ENCODE results near the gene GHITM.

The GHITM gene

DNA sequence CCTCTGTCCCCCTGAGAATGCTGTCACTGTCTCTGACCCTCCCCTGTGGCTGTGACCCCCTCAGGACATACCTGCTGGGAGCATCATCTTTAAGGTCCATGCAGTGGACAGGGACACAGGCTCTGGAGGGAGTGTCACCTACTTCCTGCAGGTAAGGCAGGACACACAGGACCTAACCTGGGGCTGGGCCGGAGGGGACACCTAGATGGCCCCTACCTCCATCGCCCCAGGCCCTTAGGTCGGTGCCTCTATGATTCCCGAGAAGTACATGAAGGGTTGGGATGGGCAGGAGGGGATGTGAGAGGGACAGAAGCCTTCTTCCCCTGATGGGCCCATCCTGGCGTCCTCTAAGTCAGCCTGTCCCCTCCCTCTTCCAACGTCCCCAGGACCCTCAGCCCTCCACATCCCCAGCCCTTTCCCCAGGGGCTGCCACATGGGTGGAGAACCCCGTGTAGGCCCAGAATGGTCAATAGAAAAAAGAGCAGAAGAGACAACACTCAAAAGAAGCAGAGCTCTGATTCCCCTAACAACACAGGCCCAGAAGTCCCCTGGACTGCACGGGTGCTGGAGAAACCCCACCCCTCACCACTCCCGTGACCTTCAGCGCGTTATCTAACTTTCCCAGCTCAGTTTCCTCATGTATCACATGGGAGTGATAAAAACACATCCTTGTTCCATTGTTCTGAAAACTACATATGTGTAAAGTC lies 61.4 kb downstream of the GHITM start:
- H3K27ac ChIP-seq = no peak overlapping the region
- TF ChIP-seq ZFX (IDR thresholded peaks at IDR 0.05) = no peak
- TF ChIP-seq, protein P1, sequence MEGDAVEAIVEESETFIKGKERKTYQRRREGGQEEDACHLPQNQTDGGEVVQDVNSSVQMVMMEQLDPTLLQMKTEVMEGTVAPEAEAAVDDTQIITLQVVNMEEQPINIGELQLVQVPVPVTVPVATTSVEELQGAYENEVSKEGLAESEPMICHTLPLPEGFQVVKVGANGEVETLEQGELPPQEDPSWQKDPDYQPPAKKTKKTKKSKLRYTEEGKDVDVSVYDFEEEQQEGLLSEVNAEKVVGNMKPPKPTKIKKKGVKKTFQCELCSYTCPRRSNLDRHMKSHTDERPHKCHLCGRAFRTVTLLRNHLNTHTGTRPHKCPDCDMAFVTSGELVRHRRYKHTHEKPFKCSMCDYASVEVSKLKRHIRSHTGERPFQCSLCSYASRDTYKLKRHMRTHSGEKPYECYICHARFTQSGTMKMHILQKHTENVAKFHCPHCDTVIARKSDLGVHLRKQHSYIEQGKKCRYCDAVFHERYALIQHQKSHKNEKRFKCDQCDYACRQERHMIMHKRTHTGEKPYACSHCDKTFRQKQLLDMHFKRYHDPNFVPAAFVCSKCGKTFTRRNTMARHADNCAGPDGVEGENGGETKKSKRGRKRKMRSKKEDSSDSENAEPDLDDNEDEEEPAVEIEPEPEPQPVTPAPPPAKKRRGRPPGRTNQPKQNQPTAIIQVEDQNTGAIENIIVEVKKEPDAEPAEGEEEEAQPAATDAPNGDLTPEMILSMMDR (conservative IDR thresholded peaks at IDR 0.05) = no peak

DNA sequence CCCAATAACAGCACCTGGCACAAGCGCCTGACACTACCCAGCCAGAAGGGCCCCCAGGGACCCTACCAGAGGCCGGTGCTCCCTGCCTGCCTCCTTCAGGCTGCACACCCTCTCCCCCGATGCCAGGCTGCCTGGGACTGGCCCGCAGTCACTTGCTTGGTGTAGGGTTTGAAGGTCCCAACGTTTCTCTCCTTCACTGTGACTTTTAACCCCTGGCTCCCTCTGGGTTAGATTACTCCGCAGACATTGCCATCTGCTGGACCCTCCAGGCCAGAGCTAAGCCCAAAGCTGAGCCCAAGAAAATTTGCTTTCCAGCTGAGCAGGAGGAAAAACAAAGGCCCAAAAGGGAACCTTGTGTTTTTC lies 61.9 kb downstream of the GHITM start:
- TF ChIP-seq ZFX (IDR thresholded peaks at IDR 0.05) = no peak
- TF ChIP-seq, protein P1 (conservative IDR thresholded peaks at IDR 0.05) = no peak
- H3K27ac ChIP-seq = no peak overlapping the region

DNA sequence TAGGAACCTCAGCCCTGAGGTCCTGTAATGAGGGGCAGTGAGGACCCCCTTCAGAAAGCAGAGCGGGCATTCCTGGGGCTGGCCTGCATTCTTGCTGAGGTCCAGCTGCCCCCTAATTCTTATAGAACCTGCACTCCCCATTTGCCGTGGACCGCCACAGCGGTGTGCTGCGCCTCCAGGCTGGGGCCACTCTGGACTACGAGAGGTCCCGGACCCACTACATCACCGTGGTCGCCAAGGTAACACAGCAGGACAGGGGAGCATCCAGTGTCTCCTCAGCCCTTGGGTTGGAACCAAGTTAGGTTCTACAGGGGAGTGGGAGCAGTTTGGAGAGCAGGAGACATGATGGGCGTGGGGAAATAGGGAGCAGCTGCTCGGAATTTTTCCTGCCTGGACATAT lies 62.4 kb downstream of the GHITM start:
- H3K27ac ChIP-seq = no peak overlapping the region
- TF ChIP-seq, protein P1 (conservative IDR thresholded peaks at IDR 0.05) = no peak
- TF ChIP-seq ZFX (IDR thresholded peaks at IDR 0.05) = no peak

DNA sequence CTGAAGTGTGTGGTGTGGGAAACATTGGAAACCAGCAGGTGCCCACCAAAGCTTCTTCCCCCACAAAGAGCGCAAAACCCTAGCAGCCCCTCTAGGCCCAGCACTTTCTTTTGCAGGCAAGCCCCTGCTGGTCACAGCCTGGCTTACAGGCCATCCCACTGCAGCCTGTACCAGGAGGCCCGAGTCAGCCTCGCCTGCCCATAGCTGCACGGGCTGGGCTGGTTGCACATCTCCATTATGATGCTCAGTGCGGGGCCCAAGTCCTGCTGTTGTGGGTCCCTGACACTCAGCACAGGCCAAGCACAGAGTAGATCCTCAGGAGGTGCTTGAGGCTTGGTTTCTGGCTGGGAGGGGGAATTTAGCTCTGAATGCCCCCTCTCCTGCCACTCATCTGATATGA lies 63.0 kb downstream of the GHITM start:
- H3K27ac ChIP-seq = no peak overlapping the region
- TF ChIP-seq, protein P1 (conservative IDR thresholded peaks at IDR 0.05) = no peak
- no peak for TF ChIP-seq ZFX (IDR thresholded peaks at IDR 0.05)
